Astrocyte (in vitro differentiated cells and primary cell): ENCODE measurements around the gene SUPT6H. TPM values are rescaled to one million over a fixed set of nuclear protein-coding genes. Genes with fewer than 3 reads are reported as not detected.
A peak's percentile ranks its signal among the peaks of the same experiment; 100 is the strongest.

ENCODE experiments used
- DNase-seq: peaks from one replicate; pipeline ENCODE4 v3.0.0-alpha.2; 2010; ENCODE audit warnings: low read depth
- FAIRE-seq: peaks from 2 replicates; lab custom pipeline; 2011; peaks lifted over from hg19 to GRCh38; lab: Jason Lieb, UNC
- H2AFZ ChIP-seq: 2 replicates; pipeline ENCODE4 v1.6.0; 2012; ENCODE audit warnings: low read depth, low read length, inconsistent platforms
- H3K27ac ChIP-seq: 2 replicates; pipeline ENCODE4 v1.5.1; 2011; ENCODE audit warnings: low read depth, low read length, inconsistent platforms
- H3K27me3 ChIP-seq: 2 replicates; pipeline ENCODE4 v1.6.0; 2011; ENCODE audit warnings: low read length, inconsistent platforms; ENCODE audit not compliant: insufficient read depth
- H3K36me3 ChIP-seq: 2 replicates; pipeline ENCODE4 v1.5.1; 2011; ENCODE audit warnings: low read length, inconsistent platforms; ENCODE audit not compliant: insufficient read depth
- H3K4me1 ChIP-seq: 2 replicates; pipeline ENCODE4 v1.5.1; 2011; ENCODE audit warnings: low read length, inconsistent platforms; ENCODE audit not compliant: insufficient read depth
- H3K4me2 ChIP-seq: 2 replicates; pipeline ENCODE4 v1.6.0; 2012; ENCODE audit warnings: low read length, inconsistent platforms
- H3K4me3 ChIP-seq: 2 replicates; pipeline ENCODE4 v1.5.1; 2011; ENCODE audit warnings: low read depth, mild to moderate bottlenecking, low read length, inconsistent platforms; ENCODE audit not compliant: insufficient read depth
- H3K79me2 ChIP-seq: 2 replicates; pipeline ENCODE4 v1.6.0; 2012; ENCODE audit warnings: mild to moderate bottlenecking, low read length, inconsistent platforms; ENCODE audit not compliant: insufficient read depth
- H3K9ac ChIP-seq: 2 replicates; pipeline ENCODE4 v1.6.0; 2012; ENCODE audit warnings: mild to moderate bottlenecking, low read length, inconsistent platforms
- H3K9me3 ChIP-seq: 2 replicates; pipeline ENCODE4 v1.5.1; 2012; ENCODE audit warnings: low read depth, mild to moderate bottlenecking, low read length, inconsistent platforms; ENCODE audit not compliant: insufficient read depth
- H4K20me1 ChIP-seq: 2 replicates; pipeline ENCODE4 v1.6.0; 2012; ENCODE audit warnings: low read length, inconsistent platforms; ENCODE audit not compliant: insufficient read depth
- H3K27ac Mint-ChIP-seq: one replicate; pipeline ENCODE4 v1.8.0; 2021; ENCODE audit warnings: mild to moderate bottlenecking, mixed read lengths; ENCODE audit not compliant: unreplicated experiment
- H3K27me3 Mint-ChIP-seq: one replicate; pipeline ENCODE4 v1.8.0; 2021; ENCODE audit warnings: low read depth, mixed read lengths; ENCODE audit not compliant: unreplicated experiment
- H3K36me3 Mint-ChIP-seq: one replicate; pipeline ENCODE4 v1.8.0; 2021; ENCODE audit warnings: low read depth, mixed read lengths; ENCODE audit not compliant: unreplicated experiment
- H3K4me1 Mint-ChIP-seq: one replicate; pipeline ENCODE4 v1.8.0; 2021; ENCODE audit warnings: low read depth, mixed read lengths; ENCODE audit not compliant: unreplicated experiment
- H3K4me3 Mint-ChIP-seq: one replicate; pipeline ENCODE4 v1.8.0; 2021; ENCODE audit warnings: mild to moderate bottlenecking, moderate library complexity, mixed read lengths; ENCODE audit not compliant: unreplicated experiment
- H3K9me3 Mint-ChIP-seq: one replicate; pipeline ENCODE4 v1.8.0; 2021; ENCODE audit warnings: mild to moderate bottlenecking, mixed read lengths; ENCODE audit not compliant: unreplicated experiment
- EZH2 ChIP-seq: IDR thresholded peaks from 2 replicates; pipeline ENCODE4 v1.6.1; 2012; ENCODE audit warnings: mild to moderate bottlenecking, low read length, inconsistent platforms; ENCODE audit not compliant: insufficient read depth
- total RNA-seq: library from RNA; stranded (reverse); gene quantifications from 2 replicates; pipeline ENCODE4 v1.2.1, GENCODE V29; 2021
- TF ChIP-seq, protein P1 (sequence below): IDR thresholded peaks from 2 replicates; pipeline ENCODE4 v1.5.1; 2011; ENCODE audit warnings: low read depth, mild to moderate bottlenecking, inconsistent platforms, low read length, moderate library complexity; ENCODE audit not compliant: insufficient read depth

The SUPT6H gene
- total RNA-seq, 1 donor from 2014 or later = 95.9 TPM

- Mint-ChIP-seq H3K4me3 (peak overlapping the region; percentile 23), H3K9me3 (no peaks in the 10 kb centered on the region), H3K27ac (peak overlapping the region; percentile 87), H3K36me3 (peaks cover 11% of the 10 kb centered on the region), H3K4me1 (peaks cover 10% of the 10 kb centered on the region), H3K27me3 (no peaks in the 10 kb centered on the region)
- Histone ChIP-seq H3K79me2 (peaks cover 55% of the 10 kb centered on the region), H3K9me3 (no peaks in the 10 kb centered on the region), H3K27ac (peak overlapping the region; percentile 5), H3K27me3 (no peaks in the 10 kb centered on the region), H3K4me2 (peak overlapping the region; percentile 16), H3K4me3 (no peak overlapping the region), H2AFZ (no peak overlapping the region), H3K36me3 (peaks cover 23% of the 10 kb centered on the region), H3K9ac (peak overlapping the region; percentile 37), H4K20me1 (peaks cover 77% of the 10 kb centered on the region), H3K4me1 (peaks cover 22% of the 10 kb centered on the region)
- FAIRE-seq (no peak), DNase-seq (peak; percentile 74)
- TF ChIP-seq, protein P1, sequence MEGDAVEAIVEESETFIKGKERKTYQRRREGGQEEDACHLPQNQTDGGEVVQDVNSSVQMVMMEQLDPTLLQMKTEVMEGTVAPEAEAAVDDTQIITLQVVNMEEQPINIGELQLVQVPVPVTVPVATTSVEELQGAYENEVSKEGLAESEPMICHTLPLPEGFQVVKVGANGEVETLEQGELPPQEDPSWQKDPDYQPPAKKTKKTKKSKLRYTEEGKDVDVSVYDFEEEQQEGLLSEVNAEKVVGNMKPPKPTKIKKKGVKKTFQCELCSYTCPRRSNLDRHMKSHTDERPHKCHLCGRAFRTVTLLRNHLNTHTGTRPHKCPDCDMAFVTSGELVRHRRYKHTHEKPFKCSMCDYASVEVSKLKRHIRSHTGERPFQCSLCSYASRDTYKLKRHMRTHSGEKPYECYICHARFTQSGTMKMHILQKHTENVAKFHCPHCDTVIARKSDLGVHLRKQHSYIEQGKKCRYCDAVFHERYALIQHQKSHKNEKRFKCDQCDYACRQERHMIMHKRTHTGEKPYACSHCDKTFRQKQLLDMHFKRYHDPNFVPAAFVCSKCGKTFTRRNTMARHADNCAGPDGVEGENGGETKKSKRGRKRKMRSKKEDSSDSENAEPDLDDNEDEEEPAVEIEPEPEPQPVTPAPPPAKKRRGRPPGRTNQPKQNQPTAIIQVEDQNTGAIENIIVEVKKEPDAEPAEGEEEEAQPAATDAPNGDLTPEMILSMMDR = peak; percentile 99
- TF ChIP-seq EZH2 = no peak
Measured at GRCh38 chr17:28750178-28751047, 88.4 kb downstream of the SUPT6H start.

GRCh38 chr17:28751600-28752366 is 89.8 kb downstream of the SUPT6H start:
- Histone ChIP-seq H3K36me3 (peaks cover 23% of the 10 kb centered on the region), H3K4me2 (no peak overlapping the region), H2AFZ (no peak overlapping the region), H3K4me3 (no peak overlapping the region), H3K9me3 (no peaks in the 10 kb centered on the region), H3K79me2 (peaks cover 41% of the 10 kb centered on the region), H3K27me3 (no peaks in the 10 kb centered on the region), H3K9ac (no peak overlapping the region), H4K20me1 (peaks cover 77% of the 10 kb centered on the region), H3K4me1 (peaks cover 9% of the 10 kb centered on the region), H3K27ac (no peak overlapping the region)
- TF ChIP-seq, protein P1 = no peak
- TF ChIP-seq EZH2 = no peak
- no peaks in the 10 kb centered on the region for H3K27me3 Mint-ChIP-seq
- DNase-seq (no peak), FAIRE-seq (no peak)
- H3K4me3 Mint-ChIP-seq = no peak overlapping the region
- H3K9me3 Mint-ChIP-seq = no peaks in the 10 kb centered on the region
- H3K36me3 Mint-ChIP-seq = peaks cover 15% of the 10 kb centered on the region
- H3K4me1 Mint-ChIP-seq = peaks cover 13% of the 10 kb centered on the region
- H3K27ac Mint-ChIP-seq = no peak overlapping the region

Other genes with a start within 250 kb of the SUPT6H start
- gene SLC13A2, start 188.6 kb upstream of the SUPT6H start, total RNA-seq = not detected in 2 replicates
- not detected in 2 replicates for gene FOXN1, start 155.9 kb upstream of the SUPT6H start, total RNA-seq
- gene UNC119, start 109.6 kb upstream of the SUPT6H start, total RNA-seq = 23.1 and 27.7 TPM in 2 replicates
- 71.5 and 88.2 TPM in 2 replicates for gene PIGS, start 90.7 kb upstream of the SUPT6H start, total RNA-seq
- 10.3 and 11.7 TPM in 2 replicates for gene ALDOC, start 85.3 kb upstream of the SUPT6H start, total RNA-seq
- gene SPAG5, start 63.2 kb upstream of the SUPT6H start, total RNA-seq = 7.0 and 8.7 TPM in 2 replicates
- 10.4 and 13.5 TPM in 2 replicates for gene RSKR, start 48.0 kb upstream of the SUPT6H start, total RNA-seq
- 131 and 133 TPM in 2 replicates for gene BLTP2, start 17.0 kb upstream of the SUPT6H start, total RNA-seq
- gene SDF2, start 299 bp upstream of the SUPT6H start, total RNA-seq = 71.2 and 73.3 TPM in 2 replicates
- 2.7 and 3.4 TPM in 2 replicates for gene PROCA1, start 49.7 kb downstream of the SUPT6H start, total RNA-seq
- gene RAB34, start 55.7 kb downstream of the SUPT6H start, total RNA-seq = 145 and 150 TPM in 2 replicates
- 901 and 1,068 TPM in 2 replicates for gene RPL23A, start 57.8 kb downstream of the SUPT6H start, total RNA-seq
- 24.6 and 25.1 TPM in 2 replicates for gene TLCD1, start 64.0 kb downstream of the SUPT6H start, total RNA-seq
- gene NEK8, start 66.6 kb downstream of the SUPT6H start, total RNA-seq = 4.3 TPM in 2 replicates
- gene TRAF4, start 81.8 kb downstream of the SUPT6H start, total RNA-seq = 132 and 143 TPM in 2 replicates
- gene FAM222B, start 180.6 kb downstream of the SUPT6H start, total RNA-seq = 51.4 and 53.0 TPM in 2 replicates
- 38.2 and 38.4 TPM in 2 replicates for gene ERAL1, start 192.8 kb downstream of the SUPT6H start, total RNA-seq
- 84.4 and 87.3 TPM in 2 replicates for gene FLOT2, start 235.5 kb downstream of the SUPT6H start, total RNA-seq
- 4.3 and 4.5 TPM in 2 replicates for gene DHRS13, start 240.9 kb downstream of the SUPT6H start, total RNA-seq